Left lung (tissue), 10 donors: Measurements from ENCODE around the gene NCKAP5L. TPM values are rescaled to one million over a fixed set of nuclear protein-coding genes. Genes with fewer than 3 reads are reported as not detected.

ENCODE experiments used
- ATAC-seq: fragments of 200-7000 bp; cut with Tn5 transposase; one replicate; pipeline ENCODE4 v1.9.1; 2020; ENCODE audit warnings: moderate library complexity
- DNase-seq, 4 donors: peaks; one replicate each; pipeline ENCODE4 v3.0.0-alpha.2; 2013 to 2020
- H3K27ac ChIP-seq, 2 donors: fragments of 200-600 bp; sonication (generic) in 1 of 2; one replicate each; pipeline versions ENCODE4 v1.5.0 to v1.8.0; 2020 to 2021
- H3K27me3 ChIP-seq, 2 donors: fragments of 200-600 bp; sonication (generic) in 1 of 2; one replicate each; pipeline versions ENCODE4 v1.5.0 to v1.8.0; 2020 to 2021
- H3K36me3 ChIP-seq, 2 donors: fragments of 200-600 bp; sonication (generic) in 1 of 2; one replicate each; pipeline versions ENCODE4 v1.5.0 to v1.8.0; 2020 to 2021
- H3K4me1 ChIP-seq, 2 donors: fragments of 200-600 bp; one replicate each; pipeline ENCODE4 v1.8.0; 2021
- H3K4me3 ChIP-seq, 2 donors: fragments of 200-600 bp; sonication (generic) in 1 of 2; one replicate each; pipeline versions ENCODE4 v1.5.0 to v1.8.0; 2020 to 2021; ENCODE audit warnings: mild to moderate bottlenecking in 1 of 2
- H3K9me3 ChIP-seq, 2 donors: fragments of 200-600 bp; sonication (generic) in 1 of 2; one replicate each; pipeline versions ENCODE4 v1.5.0 to v1.8.0; 2020 to 2021
- intact Hi-C, 2 donors: fragments of 100-400 bp; cut with DNase I; formaldehyde crosslinking; loops; one replicate each; pipeline versions ENCODE4 v1.11.2 to v1.14.2; 2022
- polyA plus RNA-seq, 6 donors: library from polyadenylated mRNA; unstranded; fragments of 120-200 nt; gene quantifications; one replicate each; pipeline ENCODE4 v1.2.1, GENCODE V29; 2013; ENCODE audit not compliant: insufficient read length in 6 of 6
- total RNA-seq, 2 donors: library from RNA; stranded (reverse); fragmentation: NEBNext Ultra II Directional; extraction: Animal tissue kit (Norgen Biotek cat#: 25700); gene quantifications; one replicate each; pipeline ENCODE4 v1.2.1, GENCODE V29; 2021
- TF ChIP-seq, protein P1 (sequence below), 2 donors: fragments of 200-600 bp; sonication (generic) in 1 of 2; IDR thresholded peaks; one replicate each; pipeline versions ENCODE4 v1.5.0 to v1.8.0; 2021; ENCODE audit warnings: antibody characterized with exemption in 2 of 2
- donor health status: DM: no; HTN: yes; CAD: no.
- donor health status: DM: no; HTN: no; CAD: no.

NCKAP5L gene
- total and polyA plus RNA-seq, 8 donors = 16.4 to 29.9 (median 21.9) TPM

DNA sequence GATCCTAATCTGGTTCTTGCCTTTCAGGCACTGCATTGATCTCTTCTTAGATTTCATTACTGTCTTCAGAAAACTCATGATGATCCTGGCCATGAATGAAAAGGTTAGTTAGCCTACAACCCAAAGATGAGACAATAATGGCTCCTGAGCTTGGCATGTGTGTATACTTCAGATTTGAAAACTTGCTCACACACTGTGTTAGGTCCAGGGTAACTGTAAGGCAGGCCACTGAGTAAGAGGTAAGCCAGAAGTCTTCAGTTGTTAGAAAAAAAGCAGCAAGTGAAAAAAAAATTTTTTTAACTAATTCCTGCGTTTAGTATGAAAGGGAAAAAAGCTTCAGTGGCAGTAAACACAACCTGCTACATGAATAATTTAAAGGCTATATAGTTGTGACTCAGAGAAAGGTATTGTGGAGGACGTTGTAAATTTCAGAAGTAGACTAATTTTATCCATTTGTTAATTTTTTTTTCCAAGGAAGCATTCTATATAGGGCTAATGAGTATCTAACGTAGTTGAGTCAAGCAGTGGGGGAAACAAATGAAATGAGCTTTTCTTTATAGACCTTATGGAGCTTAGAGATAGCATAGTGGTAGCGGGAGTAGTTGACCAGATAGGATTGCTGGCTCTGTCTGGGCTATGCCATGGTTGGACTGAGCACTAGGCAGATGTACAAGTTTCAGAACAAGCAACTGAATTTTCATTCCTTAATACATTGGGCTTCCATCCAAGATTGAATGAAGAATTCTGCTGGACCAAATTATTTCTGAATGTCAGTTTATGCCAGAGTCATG is 66.3 kb downstream of the NCKAP5L start:
- Histone ChIP-seq H3K27ac (peak overlapping the region in 1 of 2 donors; percentile 28), H3K9me3 (no peaks in the 10 kb centered on the region), H3K4me3 (no peak overlapping the region), H3K27me3 (no peaks in the 10 kb centered on the region), H3K4me1 (peaks cover 0 to 19% of the 10 kb centered on the region in 2 donors), H3K36me3 (peaks cover 7 to 93% of the 10 kb centered on the region in 2 donors)
- DNase-seq (no peak), ATAC-seq (no peak)
- intact Hi-C loops = no loop called here
- TF ChIP-seq, protein P1, sequence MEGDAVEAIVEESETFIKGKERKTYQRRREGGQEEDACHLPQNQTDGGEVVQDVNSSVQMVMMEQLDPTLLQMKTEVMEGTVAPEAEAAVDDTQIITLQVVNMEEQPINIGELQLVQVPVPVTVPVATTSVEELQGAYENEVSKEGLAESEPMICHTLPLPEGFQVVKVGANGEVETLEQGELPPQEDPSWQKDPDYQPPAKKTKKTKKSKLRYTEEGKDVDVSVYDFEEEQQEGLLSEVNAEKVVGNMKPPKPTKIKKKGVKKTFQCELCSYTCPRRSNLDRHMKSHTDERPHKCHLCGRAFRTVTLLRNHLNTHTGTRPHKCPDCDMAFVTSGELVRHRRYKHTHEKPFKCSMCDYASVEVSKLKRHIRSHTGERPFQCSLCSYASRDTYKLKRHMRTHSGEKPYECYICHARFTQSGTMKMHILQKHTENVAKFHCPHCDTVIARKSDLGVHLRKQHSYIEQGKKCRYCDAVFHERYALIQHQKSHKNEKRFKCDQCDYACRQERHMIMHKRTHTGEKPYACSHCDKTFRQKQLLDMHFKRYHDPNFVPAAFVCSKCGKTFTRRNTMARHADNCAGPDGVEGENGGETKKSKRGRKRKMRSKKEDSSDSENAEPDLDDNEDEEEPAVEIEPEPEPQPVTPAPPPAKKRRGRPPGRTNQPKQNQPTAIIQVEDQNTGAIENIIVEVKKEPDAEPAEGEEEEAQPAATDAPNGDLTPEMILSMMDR (IDR thresholded peaks at IDR 0.05) = no peak

DNA sequence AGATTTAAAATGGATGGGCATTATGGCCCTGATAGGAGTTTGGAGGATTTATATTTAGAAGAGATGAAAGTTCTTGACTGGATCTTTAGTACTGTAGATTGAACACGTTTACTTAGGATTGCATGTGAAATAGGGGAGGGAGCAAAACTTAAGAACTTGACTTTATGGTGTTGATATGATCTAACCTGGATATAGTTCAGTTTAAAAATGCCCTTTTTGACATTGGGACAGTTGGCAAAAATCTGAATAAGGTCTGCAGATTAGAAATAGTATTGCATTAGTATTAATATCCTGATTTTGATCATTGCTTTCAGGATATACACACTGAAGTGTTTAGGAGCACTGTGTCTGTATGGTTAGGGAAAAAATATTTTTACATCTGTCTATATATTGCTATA is 77.2 kb downstream of the NCKAP5L start:
- H3K27ac ChIP-seq = peak overlapping the region in 1 of 2 donors; percentile 28
- H3K9me3 ChIP-seq = no peaks in the 10 kb centered on the region
- DNase-seq (no peak), ATAC-seq (no peak)
- H3K4me3 ChIP-seq = no peak overlapping the region
- no peaks in the 10 kb centered on the region for H3K27me3 ChIP-seq
- intact Hi-C loops = no loop called here
- TF ChIP-seq, protein P1 (IDR thresholded peaks at IDR 0.05) = no peak
- peaks cover 44 to 93% of the 10 kb centered on the region in 2 donors for H3K4me1 ChIP-seq
- peaks cover 3 to 50% of the 10 kb centered on the region in 2 donors for H3K36me3 ChIP-seq

DNA sequence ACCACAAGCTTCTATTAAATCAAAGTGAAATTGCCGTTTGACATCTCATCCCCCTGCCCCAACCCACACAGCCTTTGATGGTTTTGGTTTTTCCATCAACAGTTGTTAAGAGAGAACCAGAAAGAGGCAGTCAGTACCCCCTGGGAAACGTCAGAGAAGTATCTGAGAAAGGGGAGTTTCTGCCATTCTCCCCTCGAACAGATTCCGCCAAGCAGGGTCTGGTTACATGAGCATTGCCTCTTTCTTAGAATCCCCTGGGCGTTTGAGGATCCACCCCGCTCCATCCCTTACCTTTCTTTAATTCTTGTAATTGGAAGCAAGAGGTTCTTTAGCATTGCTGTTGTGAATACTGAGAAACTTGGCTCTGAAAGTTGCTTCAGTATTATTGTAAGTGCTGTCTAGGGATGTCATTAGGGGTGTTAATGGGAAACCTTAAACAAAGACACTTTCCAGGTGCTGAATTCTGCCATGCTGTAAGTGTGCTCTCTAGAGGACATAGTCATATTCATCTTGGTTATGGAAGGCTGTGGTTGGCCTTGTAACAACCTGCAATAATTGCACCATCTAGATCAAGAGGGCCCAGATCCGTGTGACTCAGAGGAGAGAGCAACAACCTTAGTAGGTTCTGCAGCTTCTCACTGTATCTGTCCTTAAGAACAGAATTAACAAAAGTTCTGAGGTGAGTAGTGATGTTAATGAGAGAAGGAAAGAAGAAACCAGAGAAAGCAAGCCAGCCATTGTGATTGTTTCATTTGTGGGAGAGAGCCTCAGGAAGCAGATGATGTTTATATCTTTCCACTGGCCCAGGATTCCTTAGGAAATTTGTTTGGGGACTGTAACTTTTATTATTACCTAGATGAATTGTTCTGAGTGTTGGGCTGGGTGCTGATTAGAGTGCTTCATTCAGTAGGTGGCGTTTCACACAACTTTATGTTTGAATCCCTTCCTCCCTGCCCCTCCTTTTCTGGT is 77.9 kb downstream of the NCKAP5L start:
- peaks cover 44 to 97% of the 10 kb centered on the region in 2 donors for H3K4me1 ChIP-seq

DNA sequence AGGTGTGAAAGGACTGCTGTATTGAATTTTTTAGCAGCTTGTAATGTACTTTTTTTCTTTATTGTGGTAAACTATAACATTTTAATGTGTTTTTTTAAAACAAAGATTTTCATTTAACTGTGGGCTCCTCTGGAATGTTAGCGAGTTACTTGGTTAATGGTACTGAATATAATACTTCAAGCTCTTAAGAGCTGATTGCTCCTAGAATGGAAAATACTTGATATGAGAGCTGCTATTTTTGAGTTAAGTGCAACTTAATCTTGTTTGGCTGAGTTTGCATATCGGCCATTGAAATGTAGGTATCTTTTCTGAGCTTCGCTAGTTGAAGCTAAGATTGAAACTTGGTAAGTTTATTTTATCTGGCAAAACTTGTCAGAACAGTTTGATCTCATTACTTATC is 79.4 kb downstream of the NCKAP5L start:
- Histone ChIP-seq H3K4me3 (no peak overlapping the region), H3K27me3 (no peaks in the 10 kb centered on the region), H3K27ac (peak overlapping the region in 1 of 2 donors; percentile 36), H3K9me3 (no peaks in the 10 kb centered on the region), H3K4me1 (peaks cover 48 to 100% of the 10 kb centered on the region in 2 donors), H3K36me3 (peaks cover 3 to 29% of the 10 kb centered on the region in 2 donors)
- ATAC-seq (peak; percentile 66), DNase-seq (peak in 1 of 4 donors; percentile 13)
- intact Hi-C loops = no loop called here
- TF ChIP-seq, protein P1 (IDR thresholded peaks at IDR 0.05) = no peak

More for the DNA sequence above, 77.9 kb downstream of the NCKAP5L start:
- ATAC-seq = peak; percentile 72
- Histone ChIP-seq H3K4me3 (no peak overlapping the region), H3K27ac (peak overlapping the region in 1 of 2 donors; percentile 28), H3K36me3 (peaks cover 3 to 43% of the 10 kb centered on the region in 2 donors), H3K27me3 (no peaks in the 10 kb centered on the region), H3K9me3 (no peaks in the 10 kb centered on the region)
- no peak for DNase-seq
- intact Hi-C loops = no loop called here
- TF ChIP-seq, protein P1 (IDR thresholded peaks at IDR 0.05) = no peak
